Hepatocyte (in vitro differentiated cells): ENCODE measurements around the gene DIPK1A. TPM values are rescaled to one million over a fixed set of nuclear protein-coding genes. Genes with fewer than 3 reads are reported as not detected.

Experiments used
- DNase-seq: peaks from one replicate; pipeline ENCODE4 v3.0.0-alpha.2; 2016; ENCODE audit warnings: low spot score
- H2AFZ ChIP-seq: fragments of 200-600 bp; sonication (generic); 2 replicates; pipeline ENCODE4 v1.6.0; 2016; ENCODE audit warnings: antibody characterized with exemption, mild to moderate bottlenecking
- H3K27ac ChIP-seq: fragments of 200-600 bp; sonication (generic); 2 replicates; pipeline ENCODE4 v1.5.1; 2016; ENCODE audit warnings: mild to moderate bottlenecking
- H3K27me3 ChIP-seq: fragments of 200-600 bp; sonication (generic); 2 replicates; pipeline ENCODE4 v1.6.1; 2016
- H3K36me3 ChIP-seq: fragments of 200-600 bp; sonication (generic); replicated peaks from 2 replicates; pipeline ENCODE4 v1.5.1; 2016; ENCODE audit warnings: low read depth; ENCODE audit not compliant: insufficient read depth
- H3K4me1 ChIP-seq: fragments of 200-600 bp; sonication (generic); 2 replicates; pipeline ENCODE4 v1.5.1; 2016; ENCODE audit warnings: mild to moderate bottlenecking, moderate library complexity; ENCODE audit not compliant: insufficient read depth
- H3K4me2 ChIP-seq: fragments of 200-600 bp; sonication (generic); 2 replicates; pipeline ENCODE4 v1.6.0; 2016
- H3K4me3 ChIP-seq: fragments of 200-600 bp; sonication (generic); 2 replicates; pipeline ENCODE4 v1.5.1; 2016; ENCODE audit warnings: mild to moderate bottlenecking
- H3K79me2 ChIP-seq: fragments of 200-600 bp; sonication (generic); 2 replicates; pipeline ENCODE4 v1.6.0; 2017; ENCODE audit warnings: mild to moderate bottlenecking
- H3K9me2 ChIP-seq: fragments of 200-600 bp; sonication (generic); replicated peaks from 2 replicates; pipeline ENCODE4 v1.6.0; 2017; ENCODE audit warnings: mild to moderate bottlenecking; ENCODE audit not compliant: insufficient read depth
- H3K9me3 ChIP-seq: fragments of 200-600 bp; sonication (generic); 2 replicates; pipeline ENCODE4 v1.5.1; 2016; ENCODE audit warnings: low read depth, mild to moderate bottlenecking
- H4K20me1 ChIP-seq: fragments of 200-600 bp; sonication (generic); 2 replicates; pipeline ENCODE4 v1.6.0; 2016; ENCODE audit warnings: mild to moderate bottlenecking; ENCODE audit not compliant: insufficient read depth, poor library complexity, severe bottlenecking
- CTCF ChIP-seq: fragments of 200-600 bp; sonication (generic); IDR thresholded peaks from 2 replicates; pipeline ENCODE4 v1.5.1; 2016; ENCODE audit warnings: antibody characterized with exemption, mild to moderate bottlenecking; ENCODE audit not compliant: poor library complexity
- EZH2 ChIP-seq: fragments of 200-600 bp; sonication (generic); IDR thresholded peaks from 2 replicates; pipeline ENCODE4 v1.6.1; 2016; ENCODE audit warnings: antibody characterized with exemption, mild to moderate bottlenecking, borderline replicate concordance
- EZH2phosphoT487 ChIP-seq: fragments of 200-600 bp; sonication (generic); IDR thresholded peaks from one replicate; pipeline ENCODE4 v1.6.1; 2018; ENCODE audit warnings: antibody characterized with exemption, mild to moderate bottlenecking, low read depth, moderate library complexity; ENCODE audit not compliant: unreplicated experiment, severe bottlenecking
- WGBS: methylation state at CpG from one replicate; pipeline ENCODE4 v1.1.6; 2016; ENCODE audit warnings: low lambda C conversion rate; ENCODE audit errors: missing lambda C conversion rate; 5-methylcytosine and 5-hydroxymethylcytosine counted together
- polyA plus RNA-seq: library from polyadenylated mRNA; unstranded; fragments of >200 nt; fragmentation: Nextera tagmentation; extraction: Ambion mirVana; gene quantifications from 2 replicates; pipeline ENCODE4 v1.2.1, GENCODE V29; 2016
- total RNA-seq: library from RNA; depleted of rRNA; stranded (reverse); fragments of >200 nt; gene quantifications from 2 replicates; pipeline ENCODE4 v1.2.3, GENCODE V29; 2014

Gene DIPK1A
- total and polyA plus RNA-seq, 2 experiments from 2014 or later = 18.0 to 19.7 TPM

- Histone ChIP-seq H4K20me1 (no peaks in the 10 kb centered on the region), H3K4me2 (no peak overlapping the region), H3K27me3 (no peaks in the 10 kb centered on the region), H3K79me2 (peaks cover 7% of the 10 kb centered on the region), H3K9me2 (no peaks in the 10 kb centered on the region), H3K4me1 (no peaks in the 10 kb centered on the region), H3K9me3 (no peaks in the 10 kb centered on the region), H3K4me3 (no peak overlapping the region), H2AFZ (no peak overlapping the region), H3K27ac (no peak overlapping the region), H3K36me3 (no peaks in the 10 kb centered on the region)
- DNase-seq = no peak
- TF ChIP-seq CTCF = no peak
- no peak for TF ChIP-seq EZH2phosphoT487
- TF ChIP-seq EZH2 = no peak
Observed at GRCh38 chr1:92964316-92964715, 3.1 kb upstream of the DIPK1A start.

DNA sequence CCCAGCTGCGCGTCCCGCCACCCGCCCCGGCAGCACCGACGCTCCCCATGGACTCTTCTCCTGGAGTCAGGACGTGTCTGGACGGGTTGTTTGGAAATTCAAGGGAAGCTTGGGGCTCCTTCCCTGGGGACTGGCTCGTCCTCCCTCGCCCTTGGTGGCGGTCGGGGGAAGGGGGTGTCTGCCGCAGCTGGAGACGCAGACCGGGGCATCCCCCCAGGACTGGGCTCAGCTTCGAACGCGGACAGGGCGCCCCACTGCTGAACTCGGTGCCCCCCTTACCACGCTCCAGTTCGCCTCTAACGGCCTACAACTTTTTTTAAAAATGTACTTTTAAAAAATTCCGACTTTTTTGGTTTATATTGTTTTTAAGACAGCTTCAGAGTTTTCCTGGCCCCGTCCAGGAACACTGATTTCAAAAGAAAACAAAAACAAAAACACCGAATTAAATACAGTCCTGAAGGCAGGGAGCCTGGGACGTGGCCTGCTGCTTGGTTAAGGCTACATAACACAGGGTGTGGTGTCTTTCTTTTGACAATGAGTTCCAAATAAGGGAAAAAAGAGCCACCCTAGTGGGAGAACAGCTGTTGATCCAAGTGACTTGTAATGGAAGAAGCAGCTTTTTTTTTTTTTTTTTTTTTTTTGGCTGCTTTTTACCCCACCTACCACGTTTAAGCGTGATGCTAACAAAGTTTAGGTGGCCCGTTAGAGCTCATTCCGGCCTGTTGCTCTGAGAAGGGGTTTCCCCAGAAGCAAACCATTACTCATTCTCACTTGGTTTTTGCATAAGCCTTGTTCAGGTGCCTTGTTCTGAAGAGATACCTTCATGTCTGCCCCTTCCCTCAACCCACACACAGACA is 862 bp upstream of the DIPK1A start:
- Histone ChIP-seq H3K36me3 (no peaks in the 10 kb centered on the region), H4K20me1 (no peaks in the 10 kb centered on the region), H3K9me3 (no peaks in the 10 kb centered on the region), H3K9me2 (no peaks in the 10 kb centered on the region), H3K4me3 (peak overlapping the region; percentile 89), H3K27ac (peak overlapping the region; percentile 98), H2AFZ (peak overlapping the region; percentile 98), H3K27me3 (no peaks in the 10 kb centered on the region), H3K4me2 (peak overlapping the region; percentile 82), H3K4me1 (peaks cover 21% of the 10 kb centered on the region), H3K79me2 (peaks cover 20% of the 10 kb centered on the region)
- DNase-seq = peak; percentile 43
- WGBS = 7% methylated on average over 24 of the region's 32 CpGs
- TF ChIP-seq EZH2phosphoT487 (no peak), CTCF (no peak), EZH2 (no peak)

DNA sequence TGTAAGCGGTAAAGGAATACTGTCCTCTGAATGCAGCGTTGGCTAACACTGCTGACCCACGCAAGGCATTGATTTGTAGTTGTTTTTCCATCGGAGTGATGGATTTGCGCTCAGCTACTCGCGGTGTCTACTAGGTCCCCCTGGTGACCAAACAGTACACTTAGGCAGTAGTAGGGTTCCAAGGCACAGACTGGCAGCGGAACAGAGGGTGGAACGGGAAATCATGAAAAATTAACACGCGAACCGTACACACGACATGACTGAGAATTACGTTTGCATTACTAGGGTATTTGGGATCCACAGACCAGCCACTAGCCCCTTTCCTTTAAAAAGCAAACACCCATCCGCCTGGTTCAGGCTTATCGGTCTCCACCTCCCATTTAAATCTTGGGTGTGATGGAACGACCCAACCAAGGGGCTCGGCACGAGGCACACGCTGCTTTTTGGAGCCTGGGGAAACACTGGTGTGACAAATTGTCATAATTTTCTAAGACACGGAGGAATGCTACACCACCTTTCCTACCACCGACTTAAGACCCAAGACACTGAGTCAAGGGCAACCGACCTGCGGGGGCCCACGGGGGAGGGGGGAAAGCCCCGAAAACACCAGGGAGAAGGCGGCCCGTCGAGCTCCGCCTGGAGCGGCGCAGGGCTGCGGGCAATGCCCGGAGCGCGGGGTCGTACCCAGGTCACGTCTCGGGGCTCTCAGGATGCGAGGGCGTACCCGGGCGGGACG is 699 bp downstream of the DIPK1A start:
- 2% methylated on average over 44 of the region's 44 CpGs for WGBS
- H2AFZ ChIP-seq = peak overlapping the region; percentile 83

More for the DNA sequence above, 699 bp downstream of the DIPK1A start:
- Histone ChIP-seq H3K9me2 (no peaks in the 10 kb centered on the region), H4K20me1 (no peaks in the 10 kb centered on the region), H3K36me3 (no peaks in the 10 kb centered on the region), H3K27me3 (no peaks in the 10 kb centered on the region), H3K4me2 (peak overlapping the region; percentile 82), H3K4me1 (peaks cover 33% of the 10 kb centered on the region), H3K79me2 (peaks cover 36% of the 10 kb centered on the region), H3K4me3 (peak overlapping the region; percentile 89), H3K9me3 (no peaks in the 10 kb centered on the region), H3K27ac (peak overlapping the region; percentile 98)
- DNase-seq = peak; percentile 85
- TF ChIP-seq EZH2 = no peak
- TF ChIP-seq CTCF = peak; percentile 68
- TF ChIP-seq EZH2phosphoT487 = no peak
